Thyroid gland (tissue), 4 donors: ENCODE data around the gene IFT27.

ENCODE experiments used
- CTCF ChIP-seq, 6 experiments: fragments of 200-600 bp in 3 of 6; fragments of 450-650 bp in 3 of 6; sonication (generic) in 3 of 6; IDR thresholded peaks; one replicate each; pipeline ENCODE4 v1.5.1; 2016 to 2019; ENCODE audit warnings: antibody characterized with exemption in 6 of 6, mild to moderate bottlenecking in 2 of 6, inconsistent platforms in 1 of 6, moderate library complexity in 1 of 6
- POLR2A ChIP-seq, 2 donors: fragments of 450-650 bp; IDR thresholded peaks; one replicate each; pipeline ENCODE4 v1.6.1; 2017; ENCODE audit warnings: antibody characterized with exemption in 2 of 2, mild to moderate bottlenecking in 2 of 2, moderate library complexity in 1 of 2

DNA sequence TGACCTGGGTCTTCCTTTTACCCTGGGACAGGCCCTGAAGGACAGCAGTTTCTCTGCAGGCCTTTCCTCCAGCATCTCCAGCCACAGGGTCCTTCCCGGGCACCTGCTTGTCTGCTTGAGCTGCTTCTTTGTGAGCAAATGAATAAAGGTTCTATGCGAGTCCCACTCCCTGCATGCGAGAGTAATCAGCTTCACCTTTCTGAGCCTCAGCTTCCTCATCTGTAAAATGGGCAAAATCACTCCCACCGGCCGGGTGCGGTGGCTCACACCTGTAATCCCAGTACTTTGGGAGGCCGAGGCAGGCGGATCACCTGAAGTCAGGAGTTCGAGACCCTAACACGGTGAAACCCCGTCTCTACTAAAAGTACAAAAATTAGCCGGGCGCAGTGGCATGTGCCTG lies 31.1 kb downstream of the IFT27 start:
- TF ChIP-seq CTCF (IDR thresholded peaks at IDR 0.05) (no peak), POLR2A (IDR thresholded peaks at IDR 0.05) (no peak)
